Spleen (tissue), 11 donors: Measurements from ENCODE around the gene IL17REL. TPM values are rescaled to one million over a fixed set of nuclear protein-coding genes. Genes with fewer than 3 reads are reported as not detected.

Source experiments
- DNase-seq: peaks from one replicate; pipeline ENCODE4 v3.0.0-alpha.2; 2020
- H3K27ac ChIP-seq, 8 donors: fragments of 200-600 bp; sonication (generic) in 7 of 8; 1 replicate in 4 of 8; 2 replicates in 4 of 8; pipeline versions ENCODE4 v1.5.0 to v1.8.0; 2016 to 2021; ENCODE audit warnings: inconsistent platforms in 4 of 8, mild to moderate bottlenecking in 4 of 8, moderate library complexity in 1 of 8
- H3K27me3 ChIP-seq, 7 donors: fragments of 200-600 bp; sonication (generic) in 6 of 7; replicated peaks in 1 of 7; 1 replicate in 4 of 7; 2 replicates in 3 of 7; pipeline versions ENCODE4 v1.5.0 to v1.8.0; 2016 to 2021; ENCODE audit warnings: inconsistent platforms in 3 of 7, mild to moderate bottlenecking in 1 of 7
- H3K36me3 ChIP-seq, 6 donors: fragments of 200-600 bp; sonication (generic) in 5 of 6; 1 replicate in 4 of 6; 2 replicates in 2 of 6; pipeline versions ENCODE4 v1.5.0 to v1.8.0; 2016 to 2021; ENCODE audit warnings: inconsistent platforms in 2 of 6
- H3K4me1 ChIP-seq, 6 donors: fragments of 200-600 bp; sonication (generic) in 5 of 6; 1 replicate in 3 of 6; 2 replicates in 3 of 6; pipeline versions ENCODE4 v1.5.0 to v1.8.0; 2016 to 2021; ENCODE audit warnings: inconsistent platforms in 3 of 6
- H3K4me3 ChIP-seq, 8 donors: fragments of 200-600 bp; sonication (generic) in 7 of 8; 1 replicate in 4 of 8; 2 replicates in 4 of 8; pipeline versions ENCODE4 v1.5.0 to v1.8.0; 2016 to 2021; ENCODE audit warnings: inconsistent platforms in 4 of 8, mild to moderate bottlenecking in 4 of 8, moderate library complexity in 2 of 8
- H3K9me3 ChIP-seq, 8 donors: fragments of 200-600 bp; sonication (generic) in 7 of 8; 1 replicate in 4 of 8; 2 replicates in 4 of 8; pipeline versions ENCODE4 v1.5.0 to v1.8.0; 2016 to 2021; ENCODE audit warnings: inconsistent platforms in 4 of 8
- CTCF ChIP-seq, 11 experiments: fragments of 200-600 bp in 7 of 11; fragments of 450-650 bp in 4 of 11; sonication (generic) in 4 of 11; IDR thresholded peaks in 8 of 11; conservative IDR thresholded peaks in 3 of 11; 1 replicate in 7 of 11; 2 replicates in 4 of 11; pipeline versions ENCODE4 v1.4.0 to v1.8.0; 2016 to 2021; ENCODE audit warnings: antibody characterized with exemption in 11 of 11, inconsistent platforms in 4 of 11, mild to moderate bottlenecking in 1 of 11
- POLR2A ChIP-seq, 3 donors: fragments of 450-650 bp; IDR thresholded peaks; one replicate each; pipeline ENCODE4 v1.5.1; 2017; ENCODE audit warnings: antibody characterized with exemption in 3 of 3, mild to moderate bottlenecking in 1 of 3
- POLR2AphosphoS5 ChIP-seq, 3 donors: sonication (generic); formaldehyde crosslinking; IDR thresholded peaks; one replicate each; pipeline ENCODE4 v1.5.1; 2017; ENCODE audit warnings: antibody characterized with exemption in 3 of 3
- WGBS, 5 donors: extraction: QIAGEN DNeasy Blood & Tissue Kit in 3 of 5; methylation state at CpG; one replicate each; pipeline versions ENCODE4 v1.1.5 to v1.1.7; 2013 to 2018; 5-methylcytosine and 5-hydroxymethylcytosine counted together
- intact Hi-C: fragments of 100-400 bp; cut with DNase I; formaldehyde crosslinking; loops from one replicate; pipeline ENCODE4 v1.15.0; 2023; ENCODE audit warnings: low total_unique reads
- polyA plus RNA-seq, 3 donors: library from polyadenylated mRNA; stranded (reverse); fragments of 200-250 nt; gene quantifications; one replicate each; pipeline ENCODE4 v1.2.1, GENCODE V29; 2013
- total RNA-seq, 7 donors: library from RNA; depleted of rRNA in 3 of 7; stranded (reverse); fragments of >200 nt in 3 of 7; fragmentation: NEBNext Ultra II Directional in 4 of 7; extraction: Animal tissue kit (Norgen Biotek cat#: 25700) in 4 of 7; gene quantifications; one replicate each; pipeline versions ENCODE4 v1.1.0 to v1.2.1, GENCODE V29; 2016 to 2021
- donor health status: healthy with polysubstance abuse.
- donor health status: DM: no; HTN: no; CAD: no; lungs with moderate emphysema.
- donor health status: DM: no; HTN: no; CAD: no.
- donor health status: Bipolar disorder and iron deficiency.
- donor health status: healthy.
- donor health status: DM: no; HTN: no; CAD: no.
- donor health status: DM: yes; HTN: yes; CAD: no.

IL17REL gene
- total and polyA plus RNA-seq, 10 donors = 0.21 to 1.9 (median 0.83) TPM

- H3K27me3 ChIP-seq = no peaks in the 10 kb centered on the region
- DNase-seq = peak; percentile 75
- H3K4me3 ChIP-seq = no peak overlapping the region
- TF ChIP-seq POLR2AphosphoS5 (IDR thresholded peaks at IDR 0.05) (no peak), POLR2A (IDR thresholded peaks at IDR 0.05) (no peak), CTCF (IDR thresholded peaks at IDR 0.05 in 8 of 11, conservative IDR thresholded peaks at IDR 0.05 in 3 of 11) (no peak)
- H3K9me3 ChIP-seq = no peaks in the 10 kb centered on the region
- peak overlapping the region in 1 of 8 donors; percentile 87 for H3K27ac ChIP-seq
- H3K4me1 ChIP-seq = peaks cover 9 to 71% (median 47%) of the 10 kb centered on the region in 6 donors
- WGBS, 5 donors = 87 to 94% (median 92%) methylated on average over 19 to 20 of the region's 20 CpGs
- intact Hi-C loops = no loop called here
- H3K36me3 ChIP-seq = peaks cover 0 to 9% (median 8%) of the 10 kb centered on the region in 6 donors
These were observed 55.4 kb downstream of the IL17REL start for GRCh38 chr22:49956914-49957825.

- H3K27ac ChIP-seq = peak overlapping the region in 1 of 8 donors; percentile 87
- H3K4me1 ChIP-seq = peaks cover 9 to 71% (median 49%) of the 10 kb centered on the region in 6 donors
- intact Hi-C loops = no loop called here
- 81 to 99% (median 88%) methylated on average over 7 to 15 of the region's 15 CpGs for WGBS, 5 donors
- peaks cover 0 to 1% (median under 1%) of the 10 kb centered on the region in 6 donors for H3K36me3 ChIP-seq
- DNase-seq = peak; percentile 79
- no peak for TF ChIP-seq POLR2A (IDR thresholded peaks at IDR 0.05)
- TF ChIP-seq CTCF (IDR thresholded peaks at IDR 0.05 in 8 of 11, conservative IDR thresholded peaks at IDR 0.05 in 3 of 11) = no peak
- TF ChIP-seq POLR2AphosphoS5 (IDR thresholded peaks at IDR 0.05) = no peak
- H3K9me3 ChIP-seq = no peaks in the 10 kb centered on the region
- no peaks in the 10 kb centered on the region for H3K27me3 ChIP-seq
- no peak overlapping the region for H3K4me3 ChIP-seq
These were observed 56.2 kb downstream of the IL17REL start for GRCh38 chr22:49956418-49956770.

GRCh38 chr22:49955581-49956417 is 56.8 kb downstream of the IL17REL start:
- Histone ChIP-seq H3K9me3 (no peaks in the 10 kb centered on the region), H3K4me3 (no peak overlapping the region), H3K4me1 (peaks cover 9 to 77% (median 55%) of the 10 kb centered on the region in 6 donors), H3K27me3 (no peaks in the 10 kb centered on the region), H3K36me3 (no peaks in the 10 kb centered on the region), H3K27ac (peak overlapping the region in 3 of 8 donors; percentile 85 to 92 (median 87))
- intact Hi-C loops = no loop called here
- WGBS, 5 donors = 86 to 95% (median 92%) methylated on average over 8 to 22 of the region's 22 CpGs
- no peak for TF ChIP-seq POLR2A (IDR thresholded peaks at IDR 0.05)
- no peak for TF ChIP-seq POLR2AphosphoS5 (IDR thresholded peaks at IDR 0.05)
- TF ChIP-seq CTCF (IDR thresholded peaks at IDR 0.05 in 8 of 11, conservative IDR thresholded peaks at IDR 0.05 in 3 of 11) = no peak
- peak; percentile 75 for DNase-seq
